MM.1S (cell line): Measurements from ENCODE around the gene ITGAV.

Experiments
- DNase-seq: peaks from one replicate; pipeline ENCODE4 v3.0.0-alpha.2; 2015
- H2AFZ ChIP-seq: fragments of 300-600 bp; sonication (generic); 2 replicates; pipeline ENCODE4 v1.6.0; 2016; ENCODE audit warnings: antibody characterized with exemption, low read length
- H3F3A ChIP-seq: fragments of 300-600 bp; sonication (generic); 2 replicates; pipeline ENCODE4 v1.6.1; 2016; ENCODE audit warnings: mild to moderate bottlenecking, antibody characterized with exemption, low read length, moderate library complexity, mixed read lengths; ENCODE audit not compliant: insufficient read depth
- H3K27ac ChIP-seq: fragments of 300-600 bp; sonication (generic); 2 replicates; pipeline ENCODE4 v1.5.1; 2016; ENCODE audit warnings: mild to moderate bottlenecking, low read length
- H3K27me3 ChIP-seq: fragments of 300-600 bp; sonication (generic); replicated peaks from 2 replicates; pipeline ENCODE4 v1.6.0; 2016; ENCODE audit warnings: low read length; ENCODE audit not compliant: insufficient read depth
- H3K36me3 ChIP-seq: fragments of 300-600 bp; sonication (generic); replicated peaks from 2 replicates; pipeline ENCODE4 v1.6.1; 2016; ENCODE audit warnings: mild to moderate bottlenecking, low read length, mixed read lengths; ENCODE audit not compliant: insufficient read depth
- H3K4me1 ChIP-seq: fragments of 300-600 bp; sonication (generic); 2 replicates; pipeline ENCODE4 v1.6.1; 2016; ENCODE audit warnings: low read length, mixed read lengths
- H3K4me2 ChIP-seq: fragments of 300-600 bp; sonication (generic); 2 replicates; pipeline ENCODE4 v1.6.0; 2016; ENCODE audit warnings: low read depth, low read length
- H3K4me3 ChIP-seq: fragments of 300-600 bp; sonication (generic); 2 replicates; pipeline ENCODE4 v1.5.1; 2016; ENCODE audit warnings: low read length, mixed read lengths
- H3K79me2 ChIP-seq: fragments of 300-600 bp; sonication (generic); 2 replicates; pipeline ENCODE4 v1.6.1; 2016; ENCODE audit warnings: mixed run types, low read length, mixed read lengths
- H3K9ac ChIP-seq: fragments of 300-600 bp; sonication (generic); 2 replicates; pipeline ENCODE4 v1.6.1; 2016; ENCODE audit warnings: low read length, mixed read lengths
- H3K9me2 ChIP-seq: fragments of 300-600 bp; sonication (generic); replicated peaks from 2 replicates; pipeline ENCODE4 v1.6.1; 2016; ENCODE audit warnings: mild to moderate bottlenecking, low read length, mixed read lengths; ENCODE audit not compliant: insufficient read depth
- H3K9me3 ChIP-seq: fragments of 300-600 bp; sonication (generic); replicated peaks from 2 replicates; pipeline ENCODE4 v1.6.1; 2016; ENCODE audit warnings: mild to moderate bottlenecking, low read length, mixed read lengths; ENCODE audit not compliant: insufficient read depth
- H4K20me1 ChIP-seq: fragments of 300-600 bp; sonication (generic); 2 replicates; pipeline ENCODE4 v1.6.1; 2016; ENCODE audit warnings: mild to moderate bottlenecking, low read length, moderate library complexity, mixed read lengths; ENCODE audit not compliant: insufficient read depth
- EZH2 ChIP-seq: fragments of 300-600 bp; sonication (generic); optimal IDR thresholded peaks from 2 replicates; pipeline ENCODE3; 2017; ENCODE audit warnings: low read depth, mild to moderate bottlenecking, antibody characterized with exemption, low read length, mixed read lengths
- EZH2phosphoT487 ChIP-seq: fragments of 300-600 bp; sonication (generic); IDR thresholded peaks from 2 replicates; pipeline ENCODE4 v1.6.1; 2018; ENCODE audit warnings: antibody characterized with exemption, low read length
- TF ChIP-seq, protein P1 (sequence below): fragments of 300-600 bp; sonication (generic); IDR thresholded peaks from 2 replicates; pipeline ENCODE4 v1.5.1; 2016; ENCODE audit warnings: antibody characterized with exemption, low read length, mixed read lengths

Gene ITGAV

DNA sequence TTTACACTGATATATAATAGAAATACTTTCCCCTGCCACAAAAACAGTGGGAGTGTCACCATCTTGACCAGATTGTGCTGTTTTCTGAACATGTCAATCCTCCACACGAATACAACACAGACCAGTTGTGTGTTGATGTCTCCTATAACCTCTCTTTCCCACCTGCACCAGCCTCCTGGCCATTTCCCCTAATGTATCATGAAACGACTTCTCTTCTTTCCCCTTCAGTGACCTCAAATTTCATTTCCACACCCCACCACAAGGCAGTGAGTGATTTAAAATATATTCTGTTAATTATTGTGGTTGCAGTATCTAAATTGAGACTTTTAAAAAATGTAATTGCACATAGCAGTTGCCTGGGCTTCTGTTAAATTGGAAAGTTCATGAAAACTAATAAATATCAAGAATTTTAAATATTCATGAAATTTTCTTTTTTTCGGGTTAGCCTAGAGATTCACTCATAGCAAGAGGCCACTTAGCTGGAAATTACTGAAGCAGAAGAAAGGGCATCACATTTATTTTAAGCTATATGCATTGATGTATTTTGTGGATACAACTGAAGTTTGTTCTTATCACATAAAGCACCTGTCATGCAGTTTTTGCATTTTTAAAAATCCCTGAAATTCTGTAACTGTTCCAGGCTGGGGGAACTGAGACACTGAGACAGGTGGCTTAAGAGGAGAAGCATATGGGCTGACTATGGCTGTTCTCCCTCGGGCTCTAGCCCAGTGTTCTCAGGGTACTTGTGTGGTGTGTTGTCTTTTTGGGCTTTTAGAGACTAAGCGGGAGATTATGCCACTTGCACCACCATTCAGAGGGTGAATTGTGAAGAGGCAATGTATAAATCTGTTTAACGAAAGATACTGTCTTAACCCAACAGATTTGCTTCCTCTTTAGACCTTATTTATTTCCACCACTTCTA lies 119.9 kb downstream of the ITGAV start:
- no peaks in the 10 kb centered on the region for H3K9me3 ChIP-seq
- no peak overlapping the region for H3K9ac ChIP-seq
- no peaks in the 10 kb centered on the region for H3K79me2 ChIP-seq
- H3F3A ChIP-seq = no peaks in the 10 kb centered on the region
- no peak overlapping the region for H3K4me2 ChIP-seq
- no peaks in the 10 kb centered on the region for H3K4me1 ChIP-seq
- no peak for TF ChIP-seq EZH2phosphoT487
- TF ChIP-seq EZH2 = no peak
- TF ChIP-seq, protein P1, sequence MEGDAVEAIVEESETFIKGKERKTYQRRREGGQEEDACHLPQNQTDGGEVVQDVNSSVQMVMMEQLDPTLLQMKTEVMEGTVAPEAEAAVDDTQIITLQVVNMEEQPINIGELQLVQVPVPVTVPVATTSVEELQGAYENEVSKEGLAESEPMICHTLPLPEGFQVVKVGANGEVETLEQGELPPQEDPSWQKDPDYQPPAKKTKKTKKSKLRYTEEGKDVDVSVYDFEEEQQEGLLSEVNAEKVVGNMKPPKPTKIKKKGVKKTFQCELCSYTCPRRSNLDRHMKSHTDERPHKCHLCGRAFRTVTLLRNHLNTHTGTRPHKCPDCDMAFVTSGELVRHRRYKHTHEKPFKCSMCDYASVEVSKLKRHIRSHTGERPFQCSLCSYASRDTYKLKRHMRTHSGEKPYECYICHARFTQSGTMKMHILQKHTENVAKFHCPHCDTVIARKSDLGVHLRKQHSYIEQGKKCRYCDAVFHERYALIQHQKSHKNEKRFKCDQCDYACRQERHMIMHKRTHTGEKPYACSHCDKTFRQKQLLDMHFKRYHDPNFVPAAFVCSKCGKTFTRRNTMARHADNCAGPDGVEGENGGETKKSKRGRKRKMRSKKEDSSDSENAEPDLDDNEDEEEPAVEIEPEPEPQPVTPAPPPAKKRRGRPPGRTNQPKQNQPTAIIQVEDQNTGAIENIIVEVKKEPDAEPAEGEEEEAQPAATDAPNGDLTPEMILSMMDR = no peak
- no peaks in the 10 kb centered on the region for H3K9me2 ChIP-seq
- no peaks in the 10 kb centered on the region for H3K27me3 ChIP-seq
- H2AFZ ChIP-seq = no peak overlapping the region
- H3K27ac ChIP-seq = no peak overlapping the region
- H4K20me1 ChIP-seq = no peaks in the 10 kb centered on the region
- no peak overlapping the region for H3K4me3 ChIP-seq
- no peak for DNase-seq
- no peaks in the 10 kb centered on the region for H3K36me3 ChIP-seq

GRCh38 chr2:186713691-186714090 lies 123.8 kb downstream of the ITGAV start:
- H3K4me2 ChIP-seq = no peak overlapping the region
- no peaks in the 10 kb centered on the region for H3K36me3 ChIP-seq
- no peaks in the 10 kb centered on the region for H3K9me3 ChIP-seq
- no peaks in the 10 kb centered on the region for H3K4me1 ChIP-seq
- no peaks in the 10 kb centered on the region for H3K9me2 ChIP-seq
- no peak overlapping the region for H3K4me3 ChIP-seq
- no peak overlapping the region for H3K9ac ChIP-seq
- no peaks in the 10 kb centered on the region for H3F3A ChIP-seq
- DNase-seq = no peak
- no peak overlapping the region for H3K27ac ChIP-seq
- TF ChIP-seq EZH2phosphoT487 = no peak
- TF ChIP-seq EZH2 = no peak
- TF ChIP-seq, protein P1 = no peak
- no peaks in the 10 kb centered on the region for H4K20me1 ChIP-seq
- no peaks in the 10 kb centered on the region for H3K27me3 ChIP-seq
- H3K79me2 ChIP-seq = no peaks in the 10 kb centered on the region
- no peak overlapping the region for H2AFZ ChIP-seq

- TF ChIP-seq EZH2phosphoT487 = no peak
- no peak for TF ChIP-seq EZH2
- TF ChIP-seq, protein P1 = no peak
- Histone ChIP-seq H3K9me3 (no peaks in the 10 kb centered on the region), H3K4me2 (no peak overlapping the region), H3K4me3 (no peak overlapping the region), H4K20me1 (no peaks in the 10 kb centered on the region), H2AFZ (no peak overlapping the region), H3F3A (no peaks in the 10 kb centered on the region), H3K9me2 (no peaks in the 10 kb centered on the region), H3K27me3 (no peaks in the 10 kb centered on the region), H3K36me3 (no peaks in the 10 kb centered on the region), H3K79me2 (no peaks in the 10 kb centered on the region), H3K9ac (no peak overlapping the region), H3K27ac (no peak overlapping the region), H3K4me1 (no peaks in the 10 kb centered on the region)
- no peak for DNase-seq
Observed at GRCh38 chr2:186714611-186715010, 124.8 kb downstream of the ITGAV start.
